SK-MEL-5 (cell line): ENCODE measurements around the gene ZNF592. TPM values are rescaled to one million over a fixed set of nuclear protein-coding genes. Genes with fewer than 3 reads are reported as not detected.

Experiments used
- DNase-seq: peaks from one replicate; pipeline ENCODE4 v3.0.0-alpha.2; 2016; ENCODE audit warnings: low read depth, low spot score
- in situ Hi-C: cut with HindIII; loops from 2 replicates; pipeline ENCODE4 v1.10.0; 2016; ENCODE audit warnings: low sequenced_read_pairs, high pct_unique_total_duplicates, low pct_unique_long_range_greater_than_20kb
- total RNA-seq: library from RNA; depleted of rRNA; stranded (reverse); fragments of >200 nt; shearing (Covaris generic); gene quantifications from 2 replicates; pipeline ENCODE4 v1.2.3, GENCODE V29; 2014

The ZNF592 gene
- total RNA-seq, 1 experiment from 2014 or later = 4.5 TPM

- no peak for DNase-seq
- in situ Hi-C loops = no loop called here
These were observed 16.2 kb downstream of the ZNF592 start for GRCh38 chr15:84764585-84764984.

DNA sequence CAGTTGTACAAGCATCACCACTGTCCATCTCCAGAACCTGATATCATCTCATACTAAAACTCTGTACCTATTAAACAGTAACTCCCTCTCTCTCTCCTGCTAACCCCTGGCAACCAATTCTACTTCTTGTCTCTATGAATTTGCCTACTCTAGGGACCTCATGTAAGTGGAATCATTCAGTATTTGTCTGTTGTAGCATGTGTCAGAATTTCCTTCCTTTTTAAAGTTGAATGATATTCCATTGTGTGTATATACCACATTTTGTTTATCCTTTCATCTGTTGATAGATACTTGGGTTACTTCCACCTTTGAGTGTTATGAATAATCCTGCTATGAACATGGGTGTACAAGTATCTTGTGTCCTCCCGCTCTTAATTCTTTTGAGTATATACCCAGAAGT lies 16.6 kb downstream of the ZNF592 start:
- in situ Hi-C loops = no loop called here
- no peak for DNase-seq

- in situ Hi-C loops = no loop called here
- DNase-seq = no peak
These were observed 17.3 kb downstream of the ZNF592 start for GRCh38 chr15:84765675-84766074.

DNA sequence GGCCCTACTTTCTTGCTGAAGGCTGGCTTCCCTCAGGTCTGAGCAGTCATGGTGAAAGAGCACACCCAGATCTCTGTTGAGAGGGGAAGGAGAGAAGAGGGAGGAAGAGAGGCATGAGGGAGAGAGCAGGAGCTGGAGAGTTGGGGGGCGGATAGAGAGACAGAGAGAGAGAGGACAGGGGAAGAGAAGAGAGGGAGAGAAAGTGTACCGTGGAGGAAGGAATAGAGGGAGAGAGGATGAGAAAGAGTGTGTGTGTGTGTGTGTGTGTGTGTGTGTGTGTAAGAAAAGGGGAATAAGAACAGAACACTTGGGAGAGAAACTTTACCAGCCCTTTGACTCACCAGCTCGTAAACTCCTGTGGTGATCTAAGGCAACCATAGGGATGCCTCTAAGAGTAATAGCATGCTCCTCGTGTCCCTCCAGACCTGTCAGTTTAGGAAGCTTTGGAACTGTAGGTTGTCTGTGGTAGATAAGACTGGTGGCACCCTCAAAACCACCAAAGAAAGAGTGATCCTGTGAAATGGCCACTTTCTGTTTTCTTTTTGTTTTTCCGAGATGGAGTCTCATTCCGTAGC lies 18.2 kb downstream of the ZNF592 start:
- no peak for DNase-seq

DNA sequence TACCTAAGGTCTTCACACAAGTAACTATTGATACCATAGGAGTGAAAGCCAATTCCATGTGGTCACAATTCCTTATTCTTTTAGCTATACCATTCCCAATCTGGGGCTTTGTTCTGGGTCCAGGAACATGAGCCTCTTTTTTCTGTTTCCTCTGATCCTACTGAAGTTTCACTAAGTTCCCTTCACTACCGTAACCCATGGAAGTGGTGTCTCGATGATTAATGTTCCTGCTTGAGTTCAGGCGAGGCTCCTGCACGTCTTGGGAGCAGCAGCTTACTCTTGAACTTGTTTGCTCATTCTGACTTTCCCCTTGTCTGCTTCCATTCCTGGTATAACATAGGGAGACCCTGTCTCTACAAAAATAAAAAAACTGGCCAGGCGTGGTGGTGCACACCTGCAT lies 23.6 kb downstream of the ZNF592 start:
- no peak for DNase-seq
- in situ Hi-C loops = no loop called here

More for the DNA sequence above, 18.2 kb downstream of the ZNF592 start:
- in situ Hi-C loops = no loop called here

GRCh38 chr15:84772467-84772866 lies 24.1 kb downstream of the ZNF592 start:
- DNase-seq = no peak
- in situ Hi-C loops = no loop called here

- in situ Hi-C loops = no loop called here
- no peak for DNase-seq
These were observed 25.3 kb downstream of the ZNF592 start for GRCh38 chr15:84773716-84774115.

DNA sequence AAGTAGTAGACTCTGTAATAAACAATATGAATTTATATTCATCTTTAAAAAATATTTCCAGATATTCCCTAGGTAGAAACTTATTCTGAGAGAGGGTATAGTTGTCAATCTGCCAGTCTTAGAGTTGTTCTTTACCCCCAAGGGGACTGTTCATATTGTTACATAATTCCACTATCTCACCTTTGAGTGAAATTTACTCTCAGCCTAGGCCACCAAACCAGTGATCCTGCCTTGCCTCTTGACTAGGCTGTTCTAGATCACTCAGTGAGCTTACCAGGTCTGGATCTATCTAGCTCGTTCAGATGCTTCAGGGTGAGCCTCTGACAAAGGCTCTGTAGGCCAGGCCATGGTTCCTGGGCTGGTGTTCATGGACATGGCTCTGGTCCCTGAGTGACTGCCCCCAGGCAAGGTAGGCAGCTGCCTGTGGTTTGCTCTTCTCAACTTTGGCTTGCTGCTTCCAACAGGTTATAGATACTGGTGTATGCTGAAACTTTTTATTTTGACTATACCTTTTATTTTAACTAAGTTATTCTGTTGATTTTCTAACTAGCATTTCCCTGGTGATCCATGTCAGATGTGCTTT lies 27.6 kb downstream of the ZNF592 start:
- DNase-seq = no peak
- in situ Hi-C loops = no loop called here

GRCh38 chr15:84778194-84778593 lies 29.8 kb downstream of the ZNF592 start:
- in situ Hi-C loops = no loop called here
- no peak for DNase-seq

DNA sequence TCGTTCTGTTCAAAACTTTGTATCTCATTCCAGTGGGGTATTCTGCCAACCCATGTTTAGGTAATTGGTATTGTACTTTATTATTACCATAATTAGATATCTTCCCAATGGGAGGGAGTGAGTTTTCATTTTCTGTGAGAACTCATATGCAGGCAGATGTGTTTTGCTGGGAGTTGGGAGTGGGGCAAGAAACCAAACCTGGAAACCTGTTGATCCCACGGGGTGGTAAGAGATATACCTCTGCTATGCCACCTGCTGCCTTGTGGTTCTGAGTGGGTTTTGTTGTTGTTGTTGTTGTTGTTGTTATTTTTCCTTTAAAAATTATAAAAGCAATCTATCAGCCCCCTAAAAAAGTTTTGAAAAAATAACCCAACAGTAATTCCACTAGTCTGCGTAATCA lies 32.1 kb downstream of the ZNF592 start:
- in situ Hi-C loops = no loop called here
- no peak for DNase-seq

DNA sequence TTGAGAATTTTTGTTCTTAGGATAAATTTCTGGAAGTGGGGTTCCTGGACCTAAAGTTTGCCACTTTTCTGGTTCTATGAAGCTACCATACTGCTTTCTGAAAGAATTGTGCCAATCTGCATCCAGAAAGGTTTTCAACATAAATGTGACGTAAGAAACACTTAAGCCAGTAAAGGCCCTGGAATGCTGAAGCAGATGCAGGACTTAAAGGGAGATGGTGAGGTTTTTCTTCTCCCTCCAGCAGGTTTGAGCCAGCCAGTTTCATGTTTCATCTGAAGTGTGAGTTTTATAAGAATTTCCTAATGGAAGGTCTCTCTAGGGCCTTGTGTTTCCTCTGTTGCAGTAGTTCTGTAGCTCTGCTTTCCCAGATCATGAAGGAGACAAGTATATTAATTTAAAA lies 33.1 kb downstream of the ZNF592 start:
- no peak for DNase-seq
- in situ Hi-C loops = no loop called here

DNA sequence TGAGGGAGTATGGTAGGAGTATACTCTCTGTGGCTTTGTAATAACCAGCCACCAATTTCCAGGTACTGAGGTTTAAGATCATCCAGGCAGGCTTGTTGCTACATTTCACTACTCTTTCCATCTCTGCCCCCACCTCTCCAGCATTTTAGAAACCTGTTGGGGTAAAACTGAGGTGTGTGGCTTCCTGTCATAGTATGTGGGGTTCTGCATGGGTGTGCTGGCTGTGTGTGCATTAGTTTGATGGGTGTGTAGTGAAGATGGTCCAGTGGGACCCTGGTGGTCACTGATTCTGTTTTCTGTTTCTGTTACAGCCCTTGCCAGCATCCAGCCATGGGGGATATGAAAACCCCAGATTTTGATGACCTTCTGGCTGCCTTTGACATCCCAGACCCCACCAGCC lies 34.0 kb downstream of the ZNF592 start:
- in situ Hi-C loops = no loop called here
- no peak for DNase-seq

DNA sequence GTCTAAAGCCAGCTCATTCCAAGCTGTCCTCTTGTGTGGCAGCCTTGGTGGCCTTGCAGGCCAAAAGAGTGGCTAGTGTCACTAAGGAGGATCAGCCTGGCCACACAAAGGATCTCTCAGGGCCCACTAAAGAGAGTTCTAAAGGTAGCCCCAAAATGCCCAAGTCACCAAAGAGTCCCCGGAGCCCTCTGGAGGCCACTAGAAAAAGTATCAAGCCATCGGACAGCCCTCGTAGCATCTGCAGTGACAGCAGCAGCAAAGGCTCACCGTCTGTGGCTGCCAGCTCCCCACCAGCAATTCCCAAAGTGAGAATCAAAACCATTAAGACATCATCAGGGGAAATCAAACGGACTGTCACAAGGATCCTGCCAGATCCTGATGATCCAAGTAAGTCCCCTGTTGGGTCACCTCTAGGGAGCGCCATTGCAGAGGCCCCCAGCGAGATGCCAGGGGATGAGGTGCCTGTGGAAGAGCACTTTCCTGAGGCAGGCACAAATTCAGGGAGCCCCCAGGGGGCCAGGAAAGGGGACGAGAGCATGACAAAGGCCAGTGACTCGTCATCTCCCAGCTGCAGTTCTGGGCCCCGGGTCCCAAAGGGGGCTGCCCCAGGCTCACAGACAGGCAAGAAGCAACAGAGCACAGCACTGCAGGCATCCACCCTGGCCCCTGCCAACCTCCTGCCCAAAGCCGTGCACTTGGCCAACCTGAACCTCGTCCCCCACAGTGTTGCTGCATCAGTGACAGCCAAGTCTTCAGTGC lies 35.3 kb downstream of the ZNF592 start:
- in situ Hi-C loops = no loop called here
- no peak for DNase-seq

DNA sequence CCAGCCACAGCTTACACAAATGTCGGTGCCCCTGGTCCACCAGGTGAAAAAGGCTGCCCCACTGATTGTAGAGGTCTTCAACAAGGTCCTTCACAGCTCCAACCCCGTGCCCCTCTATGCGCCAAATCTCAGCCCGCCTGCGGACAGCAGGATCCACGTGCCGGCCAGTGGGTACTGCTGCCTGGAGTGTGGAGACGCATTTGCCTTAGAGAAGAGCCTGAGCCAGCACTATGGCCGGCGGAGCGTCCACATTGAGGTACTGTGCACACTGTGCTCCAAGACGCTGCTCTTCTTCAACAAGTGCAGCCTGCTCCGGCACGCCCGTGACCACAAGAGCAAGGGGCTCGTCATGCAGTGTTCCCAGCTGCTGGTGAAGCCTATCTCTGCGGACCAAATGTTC lies 35.9 kb downstream of the ZNF592 start:
- in situ Hi-C loops = no loop called here
- no peak for DNase-seq

GRCh38 chr15:84785053-84785452 lies 36.7 kb downstream of the ZNF592 start:
- in situ Hi-C loops = no loop called here
- no peak for DNase-seq

- in situ Hi-C loops = no loop called here
- no peak for DNase-seq
These were observed 40.1 kb downstream of the ZNF592 start for GRCh38 chr15:84788500-84788899.

- in situ Hi-C loops = no loop called here
- DNase-seq = no peak
These were observed 41.4 kb downstream of the ZNF592 start for GRCh38 chr15:84789762-84790161.

DNA sequence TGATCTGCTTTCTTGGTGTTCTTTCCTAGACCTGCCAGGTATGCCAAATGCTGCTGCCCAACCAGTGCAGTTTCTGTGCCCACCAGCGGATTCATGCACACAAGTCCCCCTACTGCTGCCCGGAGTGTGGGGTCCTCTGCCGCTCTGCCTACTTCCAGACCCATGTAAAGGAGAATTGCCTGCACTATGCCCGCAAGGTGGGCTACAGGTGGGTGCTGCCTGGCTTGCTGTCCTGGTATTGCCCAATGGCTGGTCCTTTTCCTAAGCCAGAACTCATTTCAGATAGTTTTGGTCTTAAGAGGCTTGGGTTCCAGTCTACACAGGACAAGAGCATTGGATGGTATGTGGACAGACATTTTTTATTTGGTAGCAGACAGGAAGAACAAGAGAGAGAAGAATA lies 42.3 kb downstream of the ZNF592 start:
- no peak for DNase-seq
- in situ Hi-C loops = no loop called here

DNA sequence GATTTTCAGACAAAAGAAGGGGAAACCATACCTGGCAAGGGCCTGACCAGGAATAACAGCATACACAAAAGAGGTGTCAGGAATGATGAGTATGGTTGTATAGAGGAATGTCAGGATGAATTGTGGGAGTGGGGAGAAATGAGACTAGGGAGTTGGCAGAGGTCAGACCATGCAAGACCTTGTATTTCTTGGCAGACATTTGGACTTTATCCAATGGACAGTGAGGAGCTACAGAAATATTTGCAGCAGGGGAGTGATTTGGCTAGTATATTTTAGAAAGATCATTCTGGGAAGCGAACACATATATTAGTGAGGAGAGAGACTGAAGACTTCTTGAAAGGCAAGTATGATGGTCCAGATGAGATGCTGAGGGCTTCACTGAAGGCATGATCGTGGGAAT lies 43.4 kb downstream of the ZNF592 start:
- in situ Hi-C loops = no loop called here
- DNase-seq = no peak
